ENCODE data around the gene SYNGAP1.
"Not testable (repeated sequence)": the region's sequence is repeated elsewhere in the genome, so short reads cannot be mapped to it uniquely, and the experiment has no call there.

SYNGAP1 gene

DNA sequence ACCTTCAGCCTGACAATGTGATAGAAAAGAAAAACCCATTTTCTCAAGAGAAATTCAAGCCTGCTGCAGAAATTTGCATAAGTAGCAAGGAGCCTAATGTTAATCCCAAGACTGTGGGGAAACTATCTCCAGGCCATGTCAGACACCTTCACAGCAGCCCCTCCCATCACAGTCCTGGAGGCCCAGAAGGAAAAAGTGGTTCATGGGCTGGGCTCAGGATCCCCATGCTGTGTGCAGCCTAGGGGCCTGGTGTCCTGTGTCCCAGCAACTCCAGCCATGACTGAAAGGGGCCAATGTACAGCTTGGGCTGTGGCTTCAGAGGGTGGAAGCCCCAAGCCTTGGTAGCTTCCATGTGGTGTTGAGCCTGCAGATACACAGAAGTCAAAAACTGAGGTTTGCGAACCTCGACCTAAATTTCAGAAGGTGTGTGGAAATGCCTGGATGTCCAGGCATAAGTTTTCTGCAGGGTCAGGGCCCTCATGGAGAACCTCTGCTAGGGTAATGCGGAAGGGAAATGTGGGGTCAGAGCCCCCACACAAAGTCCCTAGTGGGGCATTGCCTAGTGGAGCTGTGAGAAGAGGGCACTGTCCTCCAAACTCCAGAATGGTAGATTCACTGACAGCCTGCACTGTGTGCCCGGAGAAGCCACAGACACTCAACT is 46.3 kb downstream of the SYNGAP1 start:
- DNase-seq (ENCODE audit: extremely low read depth in 1 of 2, low read depth in 1 of 2): no peak

DNA sequence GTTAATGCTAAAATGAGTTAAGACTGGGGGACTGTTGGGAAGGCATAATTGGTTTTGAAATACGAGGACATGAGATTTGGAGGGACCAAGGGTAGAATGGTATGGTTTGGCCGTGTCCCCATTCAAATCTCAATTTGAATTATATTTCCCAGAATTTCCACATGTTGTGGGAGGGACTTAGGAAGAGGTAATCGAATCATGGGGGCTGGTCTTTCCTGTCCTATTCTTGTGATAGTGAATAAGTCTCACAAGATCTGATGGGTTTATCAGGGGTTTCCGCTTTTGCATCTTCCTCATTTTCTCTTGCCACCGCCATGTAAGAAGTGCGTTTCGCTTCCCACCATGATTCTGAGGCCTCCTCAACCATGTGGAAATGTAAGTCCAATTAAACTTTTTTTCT is 47.2 kb downstream of the SYNGAP1 start:
- no peak for DNase-seq (ENCODE audit: extremely low read depth in 1 of 2, low read depth in 1 of 2)

DNA sequence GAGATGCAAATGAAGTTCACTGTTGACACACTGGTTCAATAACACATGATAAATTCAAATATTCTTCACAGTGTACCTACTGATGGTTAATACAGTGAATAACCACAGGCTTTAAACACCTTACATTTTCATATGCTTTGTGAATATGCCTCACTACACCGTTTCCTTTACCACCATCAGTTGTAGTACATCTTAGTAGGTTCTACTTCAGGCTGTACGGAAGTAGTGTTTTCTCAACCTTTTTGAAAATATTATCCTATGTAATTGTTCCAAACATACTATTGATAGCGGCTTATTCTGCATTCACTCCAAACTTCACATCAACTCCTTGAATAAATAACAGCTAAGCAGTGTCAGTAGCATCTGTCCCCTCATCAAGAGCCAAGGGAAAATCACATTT is 49.8 kb downstream of the SYNGAP1 start:
- DNase-seq (ENCODE audit: extremely low read depth in 1 of 2, low read depth in 1 of 2): no peak

DNA sequence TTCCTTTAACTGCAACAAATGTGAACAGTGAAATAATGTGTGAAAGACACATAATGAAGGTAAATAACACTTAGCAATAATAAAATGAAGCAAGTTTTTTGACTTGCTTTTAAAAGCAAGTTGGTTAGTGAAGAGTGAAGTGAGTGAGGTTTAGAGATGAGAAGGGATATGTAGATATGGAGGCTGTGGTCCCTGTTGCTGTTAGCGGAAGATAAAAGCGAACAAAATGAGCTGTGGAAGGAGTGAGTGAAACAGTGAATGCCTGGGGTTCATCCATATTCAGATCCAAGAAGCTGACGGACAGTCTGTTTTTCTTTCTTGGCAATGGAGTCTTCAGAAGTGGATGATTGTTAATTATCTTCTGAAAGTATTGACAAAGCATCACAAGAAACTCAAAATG is 58.0 kb downstream of the SYNGAP1 start:
- no peak for DNase-seq (ENCODE audit: extremely low read depth in 1 of 2, low read depth in 1 of 2)

DNA sequence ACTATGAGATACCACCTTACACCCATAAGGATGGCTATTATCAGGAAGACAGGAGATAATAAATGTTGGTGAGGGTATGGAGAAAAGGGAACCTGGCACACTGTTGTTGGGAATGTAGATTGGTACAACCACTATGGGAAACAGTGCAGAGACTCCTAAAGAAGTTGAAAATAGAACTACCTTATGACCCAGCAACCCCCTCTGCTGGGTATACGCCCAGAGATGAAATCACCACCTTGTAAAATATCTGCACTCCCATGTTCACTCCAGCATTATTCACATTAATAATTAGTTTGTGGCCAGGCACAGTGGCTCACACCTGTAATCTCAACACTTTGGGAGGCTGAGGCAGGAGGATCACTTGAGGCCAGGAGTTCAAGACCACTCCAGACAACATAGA is 61.3 kb downstream of the SYNGAP1 start:
- no peak for DNase-seq (ENCODE audit: extremely low read depth in 1 of 2, low read depth in 1 of 2)

DNA sequence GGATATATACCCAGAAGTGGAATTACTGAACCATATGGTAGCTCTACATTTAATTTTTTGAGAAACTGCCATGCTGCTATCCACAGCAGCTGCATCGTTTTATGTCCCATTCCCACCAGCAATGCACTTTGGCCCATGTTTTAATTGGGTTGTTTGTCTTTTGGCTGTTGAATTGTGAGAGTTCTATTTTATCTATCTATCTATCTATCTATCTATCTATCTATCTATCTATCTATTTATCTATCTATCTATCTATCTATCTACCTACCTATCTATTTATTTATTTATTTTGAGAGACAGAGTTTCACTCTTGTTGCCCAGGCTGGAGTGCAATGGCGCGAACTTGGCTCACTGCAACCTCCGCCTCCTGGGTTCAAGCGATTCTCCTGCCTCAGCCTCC is 62.8 kb downstream of the SYNGAP1 start:
- DNase-seq (ENCODE audit: extremely low read depth in 1 of 2, low read depth in 1 of 2): not testable (repeated sequence)

DNA sequence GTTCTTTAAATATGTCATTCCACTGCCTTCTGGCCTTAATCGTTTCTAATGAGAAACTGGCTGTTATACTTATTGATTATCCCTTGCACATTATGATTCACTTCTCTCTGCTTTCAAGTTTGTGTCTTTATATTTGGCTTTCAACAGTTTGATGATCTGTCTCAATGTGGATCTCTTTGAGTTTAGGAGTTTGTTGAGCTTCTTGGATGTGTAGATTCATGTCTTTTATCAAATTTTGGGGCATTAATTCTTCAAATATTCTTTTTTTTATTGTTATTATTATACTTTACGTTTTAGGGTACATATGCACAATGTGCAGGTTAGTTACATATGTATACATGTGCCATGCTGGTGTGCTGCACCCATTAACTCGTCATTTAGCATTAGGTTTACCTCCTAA is 63.8 kb downstream of the SYNGAP1 start:
- DNase-seq (ENCODE audit: extremely low read depth in 1 of 2, low read depth in 1 of 2): no peak

DNA sequence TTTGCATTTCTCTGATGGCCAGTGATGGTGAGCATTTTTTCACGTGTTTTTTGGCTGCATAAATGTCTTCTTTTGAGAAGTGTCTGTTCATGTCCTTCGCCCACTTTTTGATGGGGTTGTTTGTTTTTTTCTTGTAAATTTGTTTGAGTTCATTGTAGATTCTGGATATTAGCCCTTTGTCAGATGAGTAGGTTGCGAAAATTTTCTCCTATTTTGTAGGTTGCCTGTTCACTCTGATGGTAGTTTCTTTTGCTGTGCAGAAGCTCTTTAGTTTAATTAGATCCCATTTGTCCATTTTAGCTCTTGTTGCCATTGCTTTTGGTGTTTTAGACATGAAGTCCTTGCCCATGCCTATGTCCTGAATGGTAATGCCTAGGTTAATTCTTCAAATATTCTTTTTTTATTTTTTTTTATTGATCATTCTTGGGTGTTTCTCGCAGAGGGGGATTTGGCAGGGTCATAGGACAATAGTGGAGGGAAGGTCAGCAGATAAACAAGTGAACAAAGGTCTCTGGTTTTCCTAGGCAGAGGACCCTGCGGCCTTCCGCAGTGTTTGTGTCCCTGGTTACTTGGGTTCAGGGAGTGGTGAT is 64.9 kb downstream of the SYNGAP1 start:
- not testable (repeated sequence) for DNase-seq (ENCODE audit: extremely low read depth in 1 of 2, low read depth in 1 of 2)

DNA sequence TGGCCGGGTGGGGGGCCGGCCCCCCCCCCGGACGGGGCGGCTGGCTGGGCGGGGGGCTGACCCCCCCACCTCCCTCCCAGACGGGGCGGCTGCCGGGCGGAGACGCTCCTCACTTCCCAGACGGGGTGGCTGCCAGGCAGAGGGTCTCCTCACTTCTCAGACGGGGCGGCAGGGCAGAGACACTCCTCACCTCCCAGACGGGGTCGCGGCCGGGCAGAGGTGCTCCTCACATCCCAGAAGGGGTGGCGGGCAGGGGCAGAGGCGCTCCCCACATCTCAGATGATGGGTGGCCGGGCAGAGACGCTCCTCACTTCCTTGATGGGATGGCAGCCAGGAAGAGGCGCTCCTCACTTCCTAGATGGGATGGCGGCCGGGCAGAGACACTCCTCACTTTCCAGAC is 65.8 kb downstream of the SYNGAP1 start:
- not testable (repeated sequence) for DNase-seq (ENCODE audit: extremely low read depth in 1 of 2, low read depth in 1 of 2)

DNA sequence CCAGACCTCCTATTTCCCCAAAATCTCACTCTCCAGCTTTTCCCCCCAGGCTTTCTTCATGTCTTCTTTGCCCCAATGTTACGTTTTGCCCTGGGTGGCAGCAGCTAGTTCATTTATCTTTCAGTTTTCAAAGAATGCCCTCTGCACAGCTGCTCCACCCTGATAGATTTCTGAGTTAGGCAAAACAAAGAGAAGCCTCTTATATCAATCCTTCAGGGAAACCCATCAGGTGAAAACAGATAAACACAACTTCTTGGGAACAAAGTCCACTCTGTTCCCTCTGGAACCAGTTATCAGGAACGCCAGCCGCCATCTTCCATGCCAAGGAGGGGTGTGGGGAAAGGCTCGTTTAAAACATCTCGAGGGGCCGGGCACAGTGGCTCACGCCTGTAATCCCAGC is 68.5 kb downstream of the SYNGAP1 start:
- no peak for DNase-seq (ENCODE audit: extremely low read depth in 1 of 2, low read depth in 1 of 2)

DNA sequence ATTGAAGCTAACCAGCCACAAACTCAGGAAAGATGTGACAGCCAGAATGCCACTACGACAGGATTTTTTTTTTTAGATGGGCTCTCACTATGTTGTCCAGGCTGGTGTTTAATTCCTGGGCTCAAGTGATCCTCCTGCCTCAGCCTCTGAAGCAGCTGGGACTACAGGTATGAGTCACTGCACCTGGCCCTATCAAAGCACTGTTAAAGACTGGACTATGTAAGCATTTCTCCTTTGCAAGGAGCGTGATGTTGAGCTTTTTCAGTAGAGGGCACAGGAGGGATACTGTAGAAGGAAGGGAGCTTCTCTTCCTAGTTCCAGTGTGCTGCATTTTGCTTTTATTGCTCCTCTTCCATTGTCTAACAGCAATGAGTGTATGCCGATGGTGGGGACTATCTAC is 70.3 kb downstream of the SYNGAP1 start:
- DNase-seq (ENCODE audit: extremely low read depth in 1 of 2, low read depth in 1 of 2): no peak

DNA sequence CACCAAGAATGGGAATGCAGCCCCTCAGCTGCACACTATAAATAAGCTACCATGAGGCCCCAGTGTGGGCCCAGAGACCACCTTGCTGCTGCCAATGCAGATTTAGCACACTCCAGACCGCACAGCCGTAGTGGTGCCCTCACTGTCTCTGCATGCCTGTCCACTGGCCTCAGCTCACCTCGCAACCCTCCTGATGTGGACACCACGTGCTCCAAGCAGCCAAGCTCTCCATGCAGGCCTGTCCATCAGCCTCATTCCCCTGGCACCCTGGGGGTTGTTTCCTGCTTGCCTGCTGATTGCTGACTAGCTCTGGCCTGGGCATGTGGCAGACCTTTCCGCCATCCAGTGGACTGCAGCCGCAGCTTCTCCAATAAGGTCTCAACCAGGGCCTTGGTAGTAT is 70.8 kb downstream of the SYNGAP1 start:
- DNase-seq (ENCODE audit: extremely low read depth in 1 of 2, low read depth in 1 of 2): no peak

DNA sequence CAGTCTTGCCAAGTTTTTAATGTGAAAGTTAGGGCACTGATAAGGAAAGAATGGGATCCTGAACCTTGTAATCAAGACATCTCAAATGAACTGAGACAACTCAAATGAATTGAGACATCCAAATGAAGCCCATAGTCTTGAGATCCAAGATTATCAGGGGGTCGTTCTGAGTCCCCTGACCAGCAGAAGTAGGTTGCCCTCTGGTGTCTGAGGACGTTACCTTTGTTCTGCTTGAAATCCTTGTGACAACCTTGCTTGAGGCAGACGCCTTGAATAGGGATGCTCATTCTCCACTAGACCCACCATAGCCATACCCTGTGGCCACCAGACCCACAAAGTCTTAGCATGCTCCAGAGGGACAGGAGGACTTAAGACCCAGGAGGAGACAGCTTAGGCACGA is 72.2 kb downstream of the SYNGAP1 start:
- DNase-seq (ENCODE audit: extremely low read depth in 1 of 2, low read depth in 1 of 2): no peak

DNA sequence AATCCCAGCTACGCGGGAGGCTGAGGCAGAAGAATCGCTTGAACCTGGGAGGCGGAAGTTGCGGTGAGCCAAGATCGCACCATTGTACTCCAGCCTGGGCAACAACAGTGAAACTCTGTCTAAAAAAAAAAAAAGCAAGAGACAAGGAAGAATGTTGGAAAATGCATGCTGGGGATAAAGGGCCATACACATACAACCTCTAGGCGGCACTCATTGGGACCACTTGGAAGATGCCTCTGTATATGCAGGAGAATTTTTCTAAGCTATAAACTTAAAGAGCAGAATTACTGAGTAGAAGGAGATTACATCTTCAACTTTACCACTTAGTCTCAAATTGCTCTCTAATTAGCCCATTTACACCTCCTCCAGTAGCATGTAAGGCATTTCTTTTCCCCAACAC is 77.3 kb downstream of the SYNGAP1 start:
- no peak for DNase-seq (ENCODE audit: extremely low read depth in 1 of 2, low read depth in 1 of 2)

DNA sequence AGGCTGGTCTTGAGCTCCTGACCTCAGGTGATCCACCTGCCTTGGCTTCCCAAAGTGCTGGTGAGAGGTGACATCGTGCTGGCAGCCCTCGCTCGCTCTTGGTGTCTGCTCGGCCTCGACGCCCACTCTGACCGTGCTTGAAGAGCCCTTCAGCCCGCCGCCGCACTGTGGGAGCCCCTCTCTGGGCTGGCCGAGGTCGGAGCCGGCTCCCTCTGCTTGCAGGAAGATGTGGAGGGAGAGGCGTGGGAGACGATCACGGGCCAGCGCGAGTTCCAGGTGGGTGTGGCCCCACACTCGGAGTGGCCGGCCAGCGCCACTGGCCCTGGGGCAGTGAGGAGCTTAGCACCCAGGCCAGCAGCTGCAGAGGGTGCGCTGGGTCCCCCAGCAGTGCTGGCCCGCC is 82.6 kb downstream of the SYNGAP1 start:
- DNase-seq (ENCODE audit: extremely low read depth in 1 of 2, low read depth in 1 of 2): no peak

DNA sequence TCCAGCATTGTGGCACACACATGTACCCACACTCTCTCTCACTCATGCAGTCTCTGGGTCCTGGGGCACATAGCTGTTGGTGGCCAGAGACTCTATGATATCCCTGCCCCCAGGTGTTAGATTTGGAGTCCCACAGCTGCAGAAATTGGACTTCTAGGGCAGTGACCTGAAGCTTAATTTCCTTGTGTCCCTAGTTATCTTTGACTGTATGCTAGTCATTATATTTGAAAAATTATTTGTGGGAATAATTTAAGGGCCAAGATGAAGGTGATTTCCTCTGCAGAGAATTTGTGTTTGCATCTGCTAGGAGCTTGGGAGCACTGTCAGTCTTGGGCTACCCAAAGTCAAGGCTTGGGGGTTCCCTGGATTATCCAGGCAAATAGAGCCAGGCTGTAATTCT is 84.6 kb downstream of the SYNGAP1 start:
- DNase-seq (ENCODE audit: extremely low read depth in 1 of 2, low read depth in 1 of 2): no peak
